Effector memory CD8-positive, alpha-beta T cell (primary cell): ENCODE results near the gene MAGI1.

ENCODE experiments used
- ATAC-seq: fragments of 150-1000 bp; cut with Tn5 transposase; replicated peaks from 2 replicates; pipeline ENCODE4 v1.10.0; 2021; ENCODE audit warnings: mild to moderate bottlenecking, moderate library complexity
- DNase-seq, 3 experiments: peaks; one replicate each; pipeline ENCODE4 v3.0.0; 2021
- H3K27ac Mint-ChIP-seq, 2 donors: one replicate each; pipeline ENCODE4 v1.8.0; 2022; ENCODE audit warnings: mild to moderate bottlenecking in 2 of 2, mixed read lengths in 2 of 2, moderate library complexity in 2 of 2
- H3K27me3 Mint-ChIP-seq, 2 donors: one replicate each; pipeline ENCODE4 v1.8.0; 2022; ENCODE audit warnings: mixed read lengths in 2 of 2
- H3K36me3 Mint-ChIP-seq: one replicate; pipeline ENCODE4 v1.8.0; 2022; ENCODE audit warnings: mild to moderate bottlenecking, moderate library complexity, mixed read lengths; ENCODE audit not compliant: insufficient read depth
- H3K4me1 Mint-ChIP-seq, 2 donors: one replicate each; pipeline ENCODE4 v1.8.0; 2022; ENCODE audit warnings: low read depth in 2 of 2, mixed read lengths in 2 of 2
- H3K4me3 Mint-ChIP-seq, 2 donors: one replicate each; pipeline ENCODE4 v1.8.0; 2022; ENCODE audit warnings: mild to moderate bottlenecking in 2 of 2, mixed read lengths in 2 of 2, moderate library complexity in 2 of 2
- H3K9me3 Mint-ChIP-seq, 2 donors: one replicate each; pipeline ENCODE4 v1.8.0; 2022; ENCODE audit warnings: mixed read lengths in 2 of 2

The MAGI1 gene

GRCh38 chr3:65767551-65767950 is 271.2 kb downstream of the MAGI1 start:
- H3K27me3 Mint-ChIP-seq = no peaks in the 10 kb centered on the region
- no peaks in the 10 kb centered on the region for H3K36me3 Mint-ChIP-seq
- ATAC-seq (no peak), DNase-seq (no peak)
- no peak overlapping the region for H3K4me3 Mint-ChIP-seq
- H3K27ac Mint-ChIP-seq = no peak overlapping the region
- no peaks in the 10 kb centered on the region for H3K4me1 Mint-ChIP-seq
- H3K9me3 Mint-ChIP-seq = peaks cover 0 to 9% of the 10 kb centered on the region in 2 donors

- Mint-ChIP-seq H3K4me1 (no peaks in the 10 kb centered on the region), H3K36me3 (no peaks in the 10 kb centered on the region), H3K9me3 (no peaks in the 10 kb centered on the region), H3K4me3 (no peak overlapping the region), H3K27me3 (no peaks in the 10 kb centered on the region), H3K27ac (no peak overlapping the region)
- ATAC-seq = no peak
- no peak for DNase-seq
These were observed 276.5 kb downstream of the MAGI1 start for GRCh38 chr3:65762235-65762580.

GRCh38 chr3:65761446-65762234 is 277.1 kb downstream of the MAGI1 start:
- DNase-seq = no peak
- Mint-ChIP-seq H3K36me3 (no peaks in the 10 kb centered on the region), H3K4me1 (no peaks in the 10 kb centered on the region), H3K27ac (no peak overlapping the region), H3K4me3 (no peak overlapping the region), H3K9me3 (no peaks in the 10 kb centered on the region), H3K27me3 (no peaks in the 10 kb centered on the region)
- no peak for ATAC-seq

GRCh38 chr3:65758876-65759598 is 279.7 kb downstream of the MAGI1 start:
- no peaks in the 10 kb centered on the region for H3K4me1 Mint-ChIP-seq
- H3K4me3 Mint-ChIP-seq = no peak overlapping the region
- no peaks in the 10 kb centered on the region for H3K27me3 Mint-ChIP-seq
- ATAC-seq (no peak), DNase-seq (no peak)
- no peaks in the 10 kb centered on the region for H3K9me3 Mint-ChIP-seq
- H3K36me3 Mint-ChIP-seq = no peaks in the 10 kb centered on the region
- no peak overlapping the region for H3K27ac Mint-ChIP-seq

GRCh38 chr3:65758438-65758837 is 280.3 kb downstream of the MAGI1 start:
- Mint-ChIP-seq H3K36me3 (no peaks in the 10 kb centered on the region), H3K4me1 (no peaks in the 10 kb centered on the region), H3K27me3 (no peaks in the 10 kb centered on the region), H3K9me3 (no peaks in the 10 kb centered on the region), H3K27ac (no peak overlapping the region), H3K4me3 (no peak overlapping the region)
- no peak for DNase-seq
- no peak for ATAC-seq

- H3K4me1 Mint-ChIP-seq = no peaks in the 10 kb centered on the region
- H3K27me3 Mint-ChIP-seq = no peaks in the 10 kb centered on the region
- no peaks in the 10 kb centered on the region for H3K36me3 Mint-ChIP-seq
- ATAC-seq = no peak
- H3K9me3 Mint-ChIP-seq = peaks cover 0 to 10% of the 10 kb centered on the region in 2 donors
- no peak for DNase-seq
- H3K4me3 Mint-ChIP-seq = no peak overlapping the region
- no peak overlapping the region for H3K27ac Mint-ChIP-seq
These were observed 286.1 kb downstream of the MAGI1 start for GRCh38 chr3:65752636-65753035.

DNA sequence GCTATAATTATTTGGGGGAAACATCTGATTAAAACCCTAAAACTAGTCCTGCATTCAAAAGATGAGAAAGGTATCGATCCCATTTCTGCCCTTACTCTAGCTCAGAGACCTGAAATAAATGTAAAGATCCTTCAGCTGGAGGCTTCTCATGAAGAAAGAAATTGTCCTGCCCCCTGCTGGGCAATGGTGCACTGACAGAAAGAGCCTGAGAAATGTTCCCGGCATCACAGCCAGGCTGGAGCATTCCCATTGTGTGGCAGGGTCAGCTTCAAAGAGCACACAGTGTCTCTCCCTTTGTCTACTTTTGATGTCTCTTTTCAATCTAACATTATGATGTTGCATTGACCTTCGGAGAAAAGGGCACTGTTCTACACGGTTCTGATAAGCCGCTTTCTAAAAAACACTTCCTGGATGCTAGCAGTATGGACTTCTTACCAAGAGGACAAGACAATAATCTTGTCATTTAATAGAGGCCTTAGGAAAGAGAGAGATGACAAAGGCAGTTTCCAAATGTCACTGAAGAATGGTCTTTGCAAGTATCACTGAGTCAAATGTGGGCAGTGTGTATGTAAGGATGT is 287.5 kb downstream of the MAGI1 start:
- peaks cover 0 to 10% of the 10 kb centered on the region in 2 donors for H3K9me3 Mint-ChIP-seq
- no peak overlapping the region for H3K4me3 Mint-ChIP-seq
- H3K27ac Mint-ChIP-seq = no peak overlapping the region
- no peaks in the 10 kb centered on the region for H3K4me1 Mint-ChIP-seq
- no peaks in the 10 kb centered on the region for H3K36me3 Mint-ChIP-seq
- no peak for ATAC-seq
- no peaks in the 10 kb centered on the region for H3K27me3 Mint-ChIP-seq
- DNase-seq = no peak

DNA sequence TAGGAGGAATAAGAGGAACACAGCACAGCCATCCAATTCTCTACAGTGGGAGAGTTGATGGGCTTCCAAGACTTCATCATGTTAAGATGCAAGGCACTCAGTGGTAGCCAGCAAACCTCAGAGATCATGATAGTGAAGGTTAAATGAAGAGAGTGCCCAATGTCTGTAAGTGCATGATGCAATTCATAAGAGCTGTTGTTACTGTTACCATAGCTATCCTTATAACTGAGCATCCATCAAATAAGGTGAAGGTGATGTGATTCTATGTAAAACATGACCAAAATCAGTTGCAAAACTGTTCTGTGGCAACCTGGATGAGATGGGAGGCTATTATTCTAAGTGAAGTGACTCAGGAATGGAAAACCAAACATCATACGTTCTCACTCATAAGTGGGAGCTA is 289.7 kb downstream of the MAGI1 start:
- no peaks in the 10 kb centered on the region for H3K27me3 Mint-ChIP-seq
- H3K36me3 Mint-ChIP-seq = no peaks in the 10 kb centered on the region
- peaks cover 0 to 10% of the 10 kb centered on the region in 2 donors for H3K9me3 Mint-ChIP-seq
- DNase-seq (no peak), ATAC-seq (no peak)
- no peak overlapping the region for H3K27ac Mint-ChIP-seq
- no peak overlapping the region for H3K4me3 Mint-ChIP-seq
- H3K4me1 Mint-ChIP-seq = no peaks in the 10 kb centered on the region

DNA sequence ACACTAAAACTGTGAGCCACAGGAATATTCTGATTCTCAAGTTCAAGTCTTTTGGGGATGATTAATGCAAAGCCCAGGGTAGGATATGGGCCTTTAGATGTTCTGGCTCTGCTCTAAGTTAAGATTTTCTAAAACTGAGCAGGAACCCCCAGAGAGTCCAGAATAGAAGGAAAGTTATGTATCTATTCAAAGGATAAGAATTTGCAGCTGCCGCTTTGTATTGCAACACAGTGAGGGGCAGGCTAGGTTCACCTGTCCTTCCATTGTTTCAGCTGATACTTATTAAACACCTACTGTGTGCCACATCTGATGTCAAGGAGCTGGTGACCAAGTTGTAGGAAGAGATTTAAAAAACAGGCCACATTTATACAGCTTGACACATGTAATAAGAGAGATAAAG is 290.4 kb downstream of the MAGI1 start:
- Mint-ChIP-seq H3K27me3 (no peaks in the 10 kb centered on the region), H3K36me3 (no peaks in the 10 kb centered on the region), H3K4me1 (no peaks in the 10 kb centered on the region), H3K4me3 (no peak overlapping the region), H3K9me3 (peaks cover 0 to 10% of the 10 kb centered on the region in 2 donors), H3K27ac (no peak overlapping the region)
- DNase-seq (no peak), ATAC-seq (no peak)

DNA sequence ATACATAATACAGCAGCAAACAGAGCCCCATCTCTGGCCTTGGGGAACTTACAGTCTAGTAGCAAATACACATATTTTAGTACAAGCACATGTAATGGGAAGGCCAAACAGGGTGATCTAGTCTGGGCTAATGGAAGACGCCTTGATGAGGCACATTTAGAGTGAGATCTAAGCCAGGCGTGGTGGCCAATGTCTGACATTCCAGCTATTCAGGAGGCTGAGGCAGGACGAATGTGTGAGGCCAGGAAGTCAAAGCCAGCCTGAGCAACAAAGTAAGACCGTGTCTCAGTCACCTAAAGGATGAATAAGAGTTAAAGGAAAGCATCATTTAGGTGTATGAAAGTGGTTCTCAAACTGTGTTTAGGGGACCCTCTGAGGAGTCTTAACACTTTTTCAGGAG is 291.9 kb downstream of the MAGI1 start:
- no peak overlapping the region for H3K4me3 Mint-ChIP-seq
- no peaks in the 10 kb centered on the region for H3K36me3 Mint-ChIP-seq
- DNase-seq (no peak), ATAC-seq (no peak)
- no peaks in the 10 kb centered on the region for H3K27me3 Mint-ChIP-seq
- no peaks in the 10 kb centered on the region for H3K4me1 Mint-ChIP-seq
- no peak overlapping the region for H3K27ac Mint-ChIP-seq
- H3K9me3 Mint-ChIP-seq = peaks cover 0 to 10% of the 10 kb centered on the region in 2 donors

- Mint-ChIP-seq H3K4me1 (no peaks in the 10 kb centered on the region), H3K9me3 (peaks cover 0 to 10% of the 10 kb centered on the region in 2 donors), H3K36me3 (no peaks in the 10 kb centered on the region), H3K4me3 (no peak overlapping the region), H3K27me3 (no peaks in the 10 kb centered on the region), H3K27ac (no peak overlapping the region)
- DNase-seq (no peak), ATAC-seq (no peak)
These were observed 293.4 kb downstream of the MAGI1 start for GRCh38 chr3:65745306-65745705.

GRCh38 chr3:65742914-65743313 is 295.8 kb downstream of the MAGI1 start:
- no peaks in the 10 kb centered on the region for H3K4me1 Mint-ChIP-seq
- ATAC-seq = no peak

GRCh38 chr3:65741540-65741939 is 297.2 kb downstream of the MAGI1 start:
- Mint-ChIP-seq H3K4me1 (no peaks in the 10 kb centered on the region), H3K9me3 (peaks cover 0 to 2% of the 10 kb centered on the region in 2 donors), H3K27me3 (no peaks in the 10 kb centered on the region), H3K27ac (no peak overlapping the region), H3K4me3 (no peak overlapping the region), H3K36me3 (no peaks in the 10 kb centered on the region)
- DNase-seq (no peak), ATAC-seq (no peak)

More at GRCh38 chr3:65742914-65743313, 295.8 kb downstream of the MAGI1 start:
- Mint-ChIP-seq H3K27ac (no peak overlapping the region), H3K27me3 (no peaks in the 10 kb centered on the region), H3K9me3 (peaks cover 0 to 2% of the 10 kb centered on the region in 2 donors), H3K4me3 (no peak overlapping the region), H3K36me3 (no peaks in the 10 kb centered on the region)
- DNase-seq = no peak
